Endothelial cell of umbilical vein (primary cell): Measurements from ENCODE around the gene CAND2. TPM values are rescaled to one million over a fixed set of nuclear protein-coding genes. Genes with fewer than 3 reads are reported as not detected.

Experiments
- BruUV-seq: library from RNA; stranded (reverse); fragments of 400-500 nt; replicated peaks from 2 replicates; lab custom pipeline; 2021; lab: Mats Ljungman, UMichigan
- CTCF ChIA-PET: fragments of 300-600, 350-600 bp; sonication (Branson Sonifier 250); formaldehyde crosslinking; loops from one replicate; lab custom pipeline; 2021; ENCODE audit warnings: antibody characterized with exemption, inconsistent platforms; lab: Charles Lee
- POLR2A ChIA-PET: fragments of 300-600, 350-600 bp; sonication (Branson Sonifier 250); formaldehyde crosslinking; loops from one replicate; lab custom pipeline; 2021; ENCODE audit warnings: antibody characterized with exemption, inconsistent platforms; lab: Charles Lee
- DNase-seq: peaks from one replicate; pipeline ENCODE4 v3.0.0-alpha.2; 2011; ENCODE audit warnings: low read depth, low spot score
- FAIRE-seq: peaks from 2 replicates; lab custom pipeline; 2011; peaks lifted over from hg19 to GRCh38; lab: Jason Lieb, UNC
- H2AFZ ChIP-seq: 2 replicates; pipeline ENCODE4 v1.6.0; 2012; ENCODE audit warnings: low read depth, low read length, control low read depth, inconsistent platforms
- H3K27ac ChIP-seq: 2 replicates; pipeline ENCODE4 v1.5.1; 2011; ENCODE audit warnings: low read depth, mild to moderate bottlenecking, control low read depth, low read length, moderate library complexity; ENCODE audit not compliant: insufficient read depth
- H3K27me3 ChIP-seq, 2 experiments: 2 replicates each; pipeline versions ENCODE4 v1.6.0 to v1.6.1; 2011; ENCODE audit warnings: low read length in 2 of 2, mixed read lengths in 1 of 2; ENCODE audit not compliant: control insufficient read depth in 2 of 2, insufficient read depth in 2 of 2
- H3K36me3 ChIP-seq, 2 experiments: 2 replicates in 1 of 2; 3 replicates in 1 of 2; pipeline ENCODE4 v1.5.1; 2011; ENCODE audit warnings: low read length in 2 of 2, mild to moderate bottlenecking in 1 of 2, moderate library complexity in 1 of 2; ENCODE audit not compliant: control insufficient read depth in 2 of 2, insufficient read depth in 2 of 2; ENCODE audit errors: extremely low read depth in 1 of 2
- H3K4me1 ChIP-seq: 3 replicates; pipeline ENCODE4 v1.5.1; 2011; ENCODE audit warnings: mild to moderate bottlenecking, low read length; ENCODE audit not compliant: control insufficient read depth, insufficient read depth; ENCODE audit errors: extremely low read depth
- H3K4me2 ChIP-seq: 2 replicates; pipeline ENCODE4 v1.6.1; 2011; ENCODE audit warnings: low read length, control low read depth, mixed read lengths; ENCODE audit not compliant: insufficient read depth
- H3K4me3 ChIP-seq, 3 experiments: fragments of 200-600 bp in 1 of 3; sonication (generic), shearing (Covaris generic) in 1 of 3; replicated peaks in 1 of 3; 2 replicates each; pipeline ENCODE4 v1.5.1; 2011 to 2016; ENCODE audit warnings: control low read depth in 3 of 3, low read length in 3 of 3, mild to moderate bottlenecking in 2 of 3, inconsistent platforms in 1 of 3, low read depth in 1 of 3, moderate library complexity in 1 of 3; ENCODE audit not compliant: insufficient read depth in 1 of 3
- H3K79me2 ChIP-seq: 2 replicates; pipeline ENCODE4 v1.6.0; 2012; ENCODE audit warnings: low read length, inconsistent platforms; ENCODE audit not compliant: control insufficient read depth, insufficient read depth
- H3K9ac ChIP-seq: replicated peaks from 2 replicates; pipeline ENCODE3; 2011; ENCODE audit warnings: low read length, control low read depth; ENCODE audit not compliant: insufficient read depth; ENCODE audit errors: extremely low read depth
- H3K9me1 ChIP-seq: replicated peaks from 3 replicates; pipeline ENCODE4 v1.6.0; 2011; ENCODE audit warnings: mild to moderate bottlenecking, low read length; ENCODE audit not compliant: control insufficient read depth, insufficient read depth; ENCODE audit errors: extremely low read depth
- H3K9me3 ChIP-seq: replicated peaks from 2 replicates; pipeline ENCODE4 v1.5.1; 2012; ENCODE audit warnings: low read length, inconsistent platforms; ENCODE audit not compliant: control insufficient read depth, insufficient read depth
- H4K20me1 ChIP-seq: replicated peaks from 2 replicates; pipeline ENCODE3; 2011; ENCODE audit warnings: mild to moderate bottlenecking, low read length; ENCODE audit not compliant: control insufficient read depth, insufficient read depth; ENCODE audit errors: extremely low read depth
- CTCF ChIP-seq, 2 donors: IDR thresholded peaks; 1 replicate in 1 of 2; 2 replicates in 1 of 2; pipeline ENCODE4 v1.5.1; 2011; ENCODE audit warnings: low read length in 2 of 2, mild to moderate bottlenecking in 2 of 2, moderate library complexity in 2 of 2, control low read depth in 1 of 2, inconsistent platforms in 1 of 2, low read depth in 1 of 2; ENCODE audit not compliant: insufficient read depth in 1 of 2; ENCODE audit errors: extremely low read depth in 1 of 2
- EZH2 ChIP-seq: IDR thresholded peaks from 2 replicates; pipeline ENCODE4 v1.6.1; 2012; ENCODE audit warnings: borderline replicate concordance, low read depth, mild to moderate bottlenecking, moderate library complexity, low read length, inconsistent platforms; ENCODE audit not compliant: severe bottlenecking
- FOS ChIP-seq: IDR thresholded peaks from 2 replicates; pipeline ENCODE4 v1.6.1; 2011; ENCODE audit warnings: mild to moderate bottlenecking, low read length, moderate library complexity, borderline replicate concordance; ENCODE audit not compliant: insufficient read depth
- GATA2 ChIP-seq: IDR thresholded peaks from 2 replicates; pipeline ENCODE4 v1.7.0; 2011; ENCODE audit warnings: low read depth, mild to moderate bottlenecking, moderate library complexity, mixed read lengths, low read length; ENCODE audit not compliant: insufficient read length, insufficient read depth
- JUN ChIP-seq: IDR thresholded peaks from 2 replicates; pipeline ENCODE4 v1.6.1; 2011; ENCODE audit warnings: borderline replicate concordance, low read depth; ENCODE audit not compliant: insufficient read length, insufficient read depth
- MAX ChIP-seq: IDR thresholded peaks from 2 replicates; pipeline ENCODE4 v1.6.1; 2011; ENCODE audit not compliant: insufficient read depth, insufficient read length
- MYC ChIP-seq: IDR thresholded peaks from one replicate; pipeline ENCODE4 v1.6.1; 2011; ENCODE audit warnings: mild to moderate bottlenecking, low read depth, low read length
- POLR2A ChIP-seq: IDR thresholded peaks from 2 replicates; pipeline ENCODE4 v1.6.1; 2012; ENCODE audit warnings: low read depth, mild to moderate bottlenecking, control low read depth, low read length
- POLR2AphosphoS5 ChIP-seq: IDR thresholded peaks from 2 replicates; pipeline ENCODE4 v1.6.1; 2012; ENCODE audit warnings: low read depth, mild to moderate bottlenecking, control low read depth, low read length, moderate library complexity; ENCODE audit not compliant: insufficient read depth
- dilution Hi-C: fragments of 300-500 bp; cut with MboI; formaldehyde crosslinking; loops from one replicate; pipeline ENCODE4 v1.15.0; 2019; ENCODE audit warnings: low sequenced_read_pairs; ENCODE audit not compliant: extremely low pct_ligation_motif_present
- intact Hi-C: fragments of 100-400 bp; cut with micrococcal nuclease; formaldehyde crosslinking; loops from one replicate; pipeline ENCODE4 v1.10.0; 2022
- polyA plus RNA-seq, 4 experiments: library from polyadenylated mRNA; depleted of rRNA in 3 of 4; stranded (reverse) in 3 of 4; unstranded in 1 of 4; fragments of >200 nt; gene quantifications; 2 replicates each; pipeline versions ENCODE4 v1.2.1 to v1.2.3, GENCODE V29; 2011 to 2012; ENCODE audit warnings: missing spikeins in 1 of 4
- total RNA-seq: library from RNA; stranded (reverse); gene quantifications from 2 replicates; pipeline ENCODE4 v1.2.3, GENCODE V29; 2021

CAND2 gene
- total and polyA plus RNA-seq, 2 donors (not counting 3 experiments of a cell fraction or from before 2014, with no cell fraction given), result 7.1 to 11.0 TPM

- ChIA-PET CTCF (interaction anchor here (1.8 kb wide), 1 partner anchor 34 kb away, joined by 5 read pairs; no protein-coding TSS in a partner anchor), POLR2A (no interaction called here)
- FAIRE-seq (no peak), DNase-seq (no peak)
- no peak overlapping the region for H3K4me2 ChIP-seq
- no peaks in the 10 kb centered on the region for H3K27me3 ChIP-seq
- no peak overlapping the region for H3K9ac ChIP-seq
- H3K36me3 ChIP-seq, result no peaks in the 10 kb centered on the region
- H3K4me1 ChIP-seq, result peaks cover 3% of the 10 kb centered on the region
- intact Hi-C loops, result no loop called here
- dilution Hi-C loops, result no loop called here
- H3K9me3 ChIP-seq, result no peaks in the 10 kb centered on the region
- TF ChIP-seq MAX, result no peak
- no peaks in the 10 kb centered on the region for H3K9me1 ChIP-seq
- H3K79me2 ChIP-seq, result no peaks in the 10 kb centered on the region
- H3K4me3 ChIP-seq, result no peak overlapping the region
- no peak overlapping the region for H2AFZ ChIP-seq
- no peak overlapping the region for H3K27ac ChIP-seq
- H4K20me1 ChIP-seq, result no peaks in the 10 kb centered on the region
- BruUV-seq, result no TSS peak
These were observed 43.0 kb upstream of the CAND2 start for GRCh38 chr3:12753275-12754028.

- intact Hi-C loops, result no loop called here
These were observed 42.2 kb upstream of the CAND2 start for GRCh38 chr3:12754313-12754712.

More at GRCh38 chr3:12754313-12754712, 42.2 kb upstream of the CAND2 start:
- no peak overlapping the region for H3K4me3 ChIP-seq
- dilution Hi-C loops, result no loop called here
- DNase-seq, result no peak
- BruUV-seq, result no TSS peak
- H3K79me2 ChIP-seq, result no peaks in the 10 kb centered on the region
- ChIA-PET POLR2A (no interaction called here), CTCF (interaction anchor here (1.7 to 1.8 kb wide), 2 partner anchors 33 to 137 kb away, joined by 3 to 5 read pairs; no protein-coding TSS in a partner anchor)
- H2AFZ ChIP-seq, result no peak overlapping the region
- no peak overlapping the region for H3K4me2 ChIP-seq
- H4K20me1 ChIP-seq, result no peaks in the 10 kb centered on the region
- no peak for TF ChIP-seq CTCF (IDR thresholded peaks at IDR 0.05; ENCODE audit: extremely low read depth in 1 of 2, insufficient read depth in 1 of 2, low read depth in 1 of 2, low read length in 2 of 2)
- no peak for TF ChIP-seq EZH2
- no peak for TF ChIP-seq GATA2
- no peak for TF ChIP-seq FOS
- TF ChIP-seq POLR2A, result no peak
- no peak for TF ChIP-seq MAX
- no peak for TF ChIP-seq JUN
- no peak for TF ChIP-seq POLR2AphosphoS5
- no peak for TF ChIP-seq MYC
- H3K27me3 ChIP-seq, result no peaks in the 10 kb centered on the region
- H3K36me3 ChIP-seq, result no peaks in the 10 kb centered on the region
- FAIRE-seq, result no peak
- no peak overlapping the region for H3K9ac ChIP-seq
- H3K27ac ChIP-seq, result no peak overlapping the region
- H3K9me1 ChIP-seq, result no peaks in the 10 kb centered on the region
- H3K4me1 ChIP-seq, result peaks cover 5% of the 10 kb centered on the region
- H3K9me3 ChIP-seq, result no peaks in the 10 kb centered on the region
